HCT116 (cell line): ENCODE results near the gene UVRAG. TPM values are rescaled to one million over a fixed set of nuclear protein-coding genes. Genes with fewer than 3 reads are reported as not detected.

Experiments used
- ATAC-seq: fragments of 200-7000 bp; cut with Tn5 transposase; 2 replicates; pipeline ENCODE4 v1.9.1; 2020; ENCODE audit warnings: mild to moderate bottlenecking, moderate library complexity
- BruUV-seq: library from RNA; stranded (reverse); fragments of 400-500 nt; replicated peaks from 2 replicates; lab custom pipeline; 2021; lab: Mats Ljungman, UMichigan
- CTCF ChIA-PET: fragments of 300-600 bp; sonication (Branson Sonifier 250); formaldehyde crosslinking; loops from one replicate; lab custom pipeline; 2021; ENCODE audit warnings: antibody characterized with exemption; lab: Charles Lee
- POLR2A ChIA-PET: fragments of 300-600, 350-600 bp; sonication (Branson Sonifier 250); formaldehyde crosslinking; loops from one replicate; lab custom pipeline; 2021; ENCODE audit warnings: antibody characterized with exemption; lab: Charles Lee
- RAD21 ChIA-PET, 2 experiments: fragments of 300-600 bp; sonication (Branson Sonifier 250); formaldehyde crosslinking; loops; one replicate each; lab custom pipeline; 2023; ENCODE audit warnings: low total read pairs in 2 of 2; ENCODE audit not compliant: uncharacterized antibody in 2 of 2, unreplicated experiment in 2 of 2, low non-redundant PET in 1 of 2; lab: Charles Lee
- DNase-seq: peaks from one replicate; pipeline ENCODE4 v3.0.0-alpha.2; 2010; ENCODE audit warnings: low read depth, low spot score
- H2AFZ ChIP-seq: fragments of 200-600 bp; shearing (Covaris generic), sonication (generic); 2 replicates; pipeline ENCODE4 v1.6.1; 2017; ENCODE audit warnings: low read depth, mixed run types, mixed read lengths, antibody characterized with exemption, low read length; ENCODE audit not compliant: poor library complexity, severe bottlenecking
- H3K27ac ChIP-seq: 2 replicates; pipeline ENCODE4 v1.5.1; 2012; ENCODE audit warnings: low read depth, low read length
- H3K27me3 ChIP-seq: fragments of 200-600 bp; sonication (generic); 2 replicates; pipeline ENCODE4 v1.6.1; 2016; ENCODE audit warnings: mixed run types, low read length, mixed read lengths; ENCODE audit not compliant: insufficient read depth
- H3K36me3 ChIP-seq, 2 experiments: fragments of 200-500 bp in 1 of 2; fragments of 200-600 bp in 1 of 2; sonication (Bioruptor generic) in 1 of 2; sonication (generic) in 1 of 2; 2 replicates each; pipeline versions ENCODE4 v1.5.1 to v1.6.1; 2014 to 2016; ENCODE audit warnings: low read length in 2 of 2, inconsistent platforms in 1 of 2, mixed read lengths in 1 of 2, mixed run types in 1 of 2; ENCODE audit not compliant: insufficient read depth in 2 of 2, control insufficient read depth in 1 of 2
- H3K4me1 ChIP-seq, 2 experiments: fragments of 200-600 bp in 1 of 2; sonication (generic) in 1 of 2; 2 replicates each; pipeline versions ENCODE4 v1.5.1 to v1.6.1; 2012 to 2017; ENCODE audit warnings: low read length in 2 of 2, inconsistent platforms in 1 of 2, mild to moderate bottlenecking in 1 of 2, mixed read lengths in 1 of 2, mixed run types in 1 of 2, moderate library complexity in 1 of 2; ENCODE audit not compliant: insufficient read depth in 2 of 2, control insufficient read depth in 1 of 2
- H3K4me2 ChIP-seq: fragments of 200-600 bp; sonication (generic); 2 replicates; pipeline ENCODE4 v1.6.1; 2017; ENCODE audit warnings: mixed run types, low read length, mixed read lengths
- H3K4me3 ChIP-seq, 2 experiments: fragments of 200-600 bp in 1 of 2; sonication (generic) in 1 of 2; replicated peaks in 1 of 2; 2 replicates each; pipeline ENCODE4 v1.5.1; 2011 to 2016; ENCODE audit warnings: low read length in 2 of 2, control low read depth in 1 of 2, low read depth in 1 of 2, mild to moderate bottlenecking in 1 of 2, mixed read lengths in 1 of 2, mixed run types in 1 of 2
- H3K79me2 ChIP-seq: fragments of 200-600 bp; sonication (generic); 2 replicates; pipeline ENCODE4 v1.6.1; 2017; ENCODE audit warnings: mild to moderate bottlenecking, mixed run types, low read length, moderate library complexity, mixed read lengths; ENCODE audit not compliant: insufficient read depth
- H3K9ac ChIP-seq: fragments of 200-600 bp; sonication (generic); 2 replicates; pipeline ENCODE4 v1.6.1; 2016; ENCODE audit warnings: low read length, mixed read lengths
- H3K9me2 ChIP-seq: fragments of 200-600 bp; sonication (generic), shearing (Covaris generic); 2 replicates; pipeline ENCODE4 v1.6.1; 2017; ENCODE audit warnings: mixed run types, mild to moderate bottlenecking, moderate library complexity; ENCODE audit not compliant: insufficient read depth
- H3K9me3 ChIP-seq, 2 experiments: fragments of 200-500 bp in 1 of 2; fragments of 200-600 bp in 1 of 2; sonication (Bioruptor generic) in 1 of 2; sonication (generic) in 1 of 2; 2 replicates each; pipeline ENCODE4 v1.6.1; 2014 to 2017; ENCODE audit warnings: low read length in 2 of 2, mixed read lengths in 2 of 2, inconsistent platforms in 1 of 2, low read depth in 1 of 2, mild to moderate bottlenecking in 1 of 2, mixed run types in 1 of 2, moderate library complexity in 1 of 2; ENCODE audit not compliant: control insufficient read depth in 1 of 2, insufficient read depth in 1 of 2
- H4K20me1 ChIP-seq: fragments of 200-600 bp; sonication (generic), shearing (Covaris generic); 2 replicates; pipeline ENCODE4 v1.6.1; 2017; ENCODE audit warnings: mixed run types, mild to moderate bottlenecking, moderate library complexity; ENCODE audit not compliant: insufficient read depth
- CEBPB ChIP-seq: IDR thresholded peaks from 2 replicates; pipeline ENCODE4 v1.6.1; 2012; ENCODE audit warnings: low read depth
- ELF1 ChIP-seq: IDR thresholded peaks from 2 replicates; pipeline ENCODE4 v1.6.1; 2012; ENCODE audit warnings: low read depth, borderline replicate concordance
- EZH2 ChIP-seq: fragments of 200-600 bp; sonication (generic); IDR thresholded peaks from 2 replicates; pipeline ENCODE4 v1.6.1; 2017; ENCODE audit warnings: antibody characterized with exemption, mixed run types
- EZH2phosphoT487 ChIP-seq: fragments of 200-600 bp; IDR thresholded peaks from 2 replicates; pipeline ENCODE4 v1.6.1; 2018; ENCODE audit warnings: antibody characterized with exemption, borderline replicate concordance
- FOSL1 ChIP-seq: IDR thresholded peaks from 2 replicates; pipeline ENCODE4 v1.6.1; 2012; ENCODE audit warnings: low read depth
- JUND ChIP-seq: IDR thresholded peaks from 2 replicates; pipeline ENCODE4 v1.6.1; 2012
- POLR2AphosphoS5 ChIP-seq: IDR thresholded peaks from 2 replicates; pipeline ENCODE4 v1.6.1; 2011; ENCODE audit warnings: mild to moderate bottlenecking, low read depth, low read length, moderate library complexity
- RAD21 ChIP-seq: IDR thresholded peaks from 2 replicates; pipeline ENCODE4 v1.6.1; 2012; ENCODE audit warnings: low read depth, mild to moderate bottlenecking
- SIN3A ChIP-seq: IDR thresholded peaks from 2 replicates; pipeline ENCODE4 v1.6.1; 2012; ENCODE audit warnings: low read depth
- SP1 ChIP-seq: IDR thresholded peaks from 2 replicates; pipeline ENCODE4 v1.6.1; 2012; ENCODE audit warnings: low read depth
- SRF ChIP-seq: IDR thresholded peaks from 2 replicates; pipeline ENCODE4 v1.6.1; 2012; ENCODE audit warnings: low read depth
- ZFX ChIP-seq: fragments of 450-650 bp; IDR thresholded peaks from 2 replicates; pipeline ENCODE4 v1.6.1; 2017
- ZNF274 ChIP-seq: fragments of 200-500 bp; sonication (Bioruptor generic); IDR thresholded peaks from 2 replicates; pipeline ENCODE4 v1.6.1; 2014; ENCODE audit warnings: mild to moderate bottlenecking, low read depth, low read length, inconsistent platforms
- intact Hi-C: fragments of 100-400 bp; cut with micrococcal nuclease; formaldehyde crosslinking; loops from 2 replicates; pipeline ENCODE4 v1.10.0; 2022
- total RNA-seq: library from RNA; stranded (reverse); gene quantifications from one replicate; pipeline ENCODE4 v1.2.1, GENCODE V29; 2021; ENCODE audit not compliant: unreplicated experiment
- TF ChIP-seq, protein P1 (sequence below): IDR thresholded peaks from 2 replicates; pipeline ENCODE4 v1.6.1; 2011; ENCODE audit warnings: mild to moderate bottlenecking, low read length, moderate library complexity; ENCODE audit not compliant: insufficient replicate concordance; ENCODE audit errors: extremely low read depth
- TF ChIP-seq, protein P2 (sequence below), 3 experiments: fragments of 200-600 bp in 1 of 3; sonication (generic) in 1 of 3; IDR thresholded peaks in 2 of 3; conservative IDR thresholded peaks in 1 of 3; 2 replicates each; pipeline ENCODE4 v1.5.1; 2012 to 2017; ENCODE audit warnings: low read depth in 2 of 3, low read length in 2 of 3, antibody characterized with exemption in 1 of 3, borderline replicate concordance in 1 of 3, control low read depth in 1 of 3, mild to moderate bottlenecking in 1 of 3, mixed read lengths in 1 of 3, mixed run types in 1 of 3, moderate library complexity in 1 of 3; ENCODE audit not compliant: insufficient read depth in 1 of 3

UVRAG gene
- total RNA-seq, 1 experiment from 2014 or later, result 12.3 TPM

DNA sequence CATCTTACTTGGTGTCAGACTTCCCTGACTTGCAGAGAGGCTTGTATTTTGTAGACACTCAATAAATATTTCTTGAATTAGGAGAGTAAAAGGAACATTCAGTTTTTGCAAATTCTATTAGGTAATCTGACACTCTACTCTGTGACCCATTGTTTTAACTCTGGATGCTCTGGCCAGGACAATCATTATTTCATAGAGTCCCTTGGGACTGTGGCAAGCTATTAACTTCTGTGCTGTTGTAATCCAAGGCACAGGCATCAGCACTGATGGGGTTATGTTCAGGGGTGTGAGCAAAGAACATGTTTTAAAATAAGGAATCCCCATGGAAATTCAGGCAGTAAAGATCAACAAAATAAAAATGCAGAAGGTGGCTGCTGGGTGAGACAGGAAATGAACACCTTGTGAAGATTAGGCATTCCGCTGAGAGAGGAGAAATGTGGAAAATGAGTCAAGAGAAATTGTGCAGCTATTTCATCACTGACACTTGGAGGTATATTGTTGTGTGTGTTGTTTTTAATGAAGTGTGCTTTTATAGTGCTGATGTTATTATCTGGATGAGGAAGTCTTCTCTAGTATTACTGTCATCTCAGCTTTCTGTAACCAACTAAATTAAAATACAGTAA is 216.1 kb downstream of the UVRAG start:
- RAD21 ChIA-PET, result no interaction called here

GRCh38 chr11:76033699-76034098 is 218.7 kb downstream of the UVRAG start:
- H3K4me3 ChIP-seq, result no peak overlapping the region
- H3K36me3 ChIP-seq, result no peaks in the 10 kb centered on the region
- no TSS peak for BruUV-seq
- ChIA-PET RAD21 (no interaction called here), POLR2A (no interaction called here), CTCF (no interaction called here)
- no peak for DNase-seq
- H4K20me1 ChIP-seq, result no peaks in the 10 kb centered on the region
- no peak for TF ChIP-seq ZNF274
- TF ChIP-seq SP1, result no peak
- no peak for TF ChIP-seq EZH2phosphoT487
- TF ChIP-seq, protein P1, sequence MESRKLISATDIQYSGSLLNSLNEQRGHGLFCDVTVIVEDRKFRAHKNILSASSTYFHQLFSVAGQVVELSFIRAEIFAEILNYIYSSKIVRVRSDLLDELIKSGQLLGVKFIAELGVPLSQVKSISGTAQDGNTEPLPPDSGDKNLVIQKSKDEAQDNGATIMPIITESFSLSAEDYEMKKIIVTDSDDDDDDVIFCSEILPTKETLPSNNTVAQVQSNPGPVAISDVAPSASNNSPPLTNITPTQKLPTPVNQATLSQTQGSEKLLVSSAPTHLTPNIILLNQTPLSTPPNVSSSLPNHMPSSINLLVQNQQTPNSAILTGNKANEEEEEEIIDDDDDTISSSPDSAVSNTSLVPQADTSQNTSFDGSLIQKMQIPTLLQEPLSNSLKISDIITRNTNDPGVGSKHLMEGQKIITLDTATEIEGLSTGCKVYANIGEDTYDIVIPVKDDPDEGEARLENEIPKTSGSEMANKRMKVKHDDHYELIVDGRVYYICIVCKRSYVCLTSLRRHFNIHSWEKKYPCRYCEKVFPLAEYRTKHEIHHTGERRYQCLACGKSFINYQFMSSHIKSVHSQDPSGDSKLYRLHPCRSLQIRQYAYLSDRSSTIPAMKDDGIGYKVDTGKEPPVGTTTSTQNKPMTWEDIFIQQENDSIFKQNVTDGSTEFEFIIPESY, result no peak
- no peak for TF ChIP-seq FOSL1
- no peak for TF ChIP-seq CEBPB
- TF ChIP-seq, protein P2, sequence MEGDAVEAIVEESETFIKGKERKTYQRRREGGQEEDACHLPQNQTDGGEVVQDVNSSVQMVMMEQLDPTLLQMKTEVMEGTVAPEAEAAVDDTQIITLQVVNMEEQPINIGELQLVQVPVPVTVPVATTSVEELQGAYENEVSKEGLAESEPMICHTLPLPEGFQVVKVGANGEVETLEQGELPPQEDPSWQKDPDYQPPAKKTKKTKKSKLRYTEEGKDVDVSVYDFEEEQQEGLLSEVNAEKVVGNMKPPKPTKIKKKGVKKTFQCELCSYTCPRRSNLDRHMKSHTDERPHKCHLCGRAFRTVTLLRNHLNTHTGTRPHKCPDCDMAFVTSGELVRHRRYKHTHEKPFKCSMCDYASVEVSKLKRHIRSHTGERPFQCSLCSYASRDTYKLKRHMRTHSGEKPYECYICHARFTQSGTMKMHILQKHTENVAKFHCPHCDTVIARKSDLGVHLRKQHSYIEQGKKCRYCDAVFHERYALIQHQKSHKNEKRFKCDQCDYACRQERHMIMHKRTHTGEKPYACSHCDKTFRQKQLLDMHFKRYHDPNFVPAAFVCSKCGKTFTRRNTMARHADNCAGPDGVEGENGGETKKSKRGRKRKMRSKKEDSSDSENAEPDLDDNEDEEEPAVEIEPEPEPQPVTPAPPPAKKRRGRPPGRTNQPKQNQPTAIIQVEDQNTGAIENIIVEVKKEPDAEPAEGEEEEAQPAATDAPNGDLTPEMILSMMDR (IDR thresholded peaks at IDR 0.05 in 2 of 3, conservative IDR thresholded peaks at IDR 0.05 in 1 of 3; ENCODE audit: borderline replicate concordance in 1 of 3, insufficient read depth in 1 of 3, low read depth in 2 of 3, low read length in 2 of 3), result no peak
- no peak overlapping the region for H2AFZ ChIP-seq
- H3K4me1 ChIP-seq, result no peaks in the 10 kb centered on the region
- H3K9me3 ChIP-seq, result no peaks in the 10 kb centered on the region
- no peaks in the 10 kb centered on the region; the same call in 1 of the 2 replicates for H3K9me2 ChIP-seq
- H3K27ac ChIP-seq, result no peak overlapping the region
- ATAC-seq, result no peak
- H3K9ac ChIP-seq, result no peak overlapping the region
- no peaks in the 10 kb centered on the region for H3K79me2 ChIP-seq
- no peak overlapping the region for H3K4me2 ChIP-seq
- no peaks in the 10 kb centered on the region for H3K27me3 ChIP-seq
- intact Hi-C loops, result no loop called here

More for the DNA sequence above, 216.1 kb downstream of the UVRAG start:
- DNase-seq (no peak), ATAC-seq (no peak)
- ChIA-PET POLR2A (no interaction called here), CTCF (no interaction called here)
- H3K9ac ChIP-seq, result no peak overlapping the region
- no peak overlapping the region for H3K4me3 ChIP-seq
- no peaks in the 10 kb centered on the region for H4K20me1 ChIP-seq
- no peak overlapping the region for H2AFZ ChIP-seq
- no peaks in the 10 kb centered on the region for H3K36me3 ChIP-seq
- no peaks in the 10 kb centered on the region for H3K4me1 ChIP-seq
- H3K27ac ChIP-seq, result no peak overlapping the region
- no peaks in the 10 kb centered on the region for H3K9me2 ChIP-seq
- H3K79me2 ChIP-seq, result no peaks in the 10 kb centered on the region
- H3K9me3 ChIP-seq, result no peaks in the 10 kb centered on the region
- intact Hi-C loops, result no loop called here
- BruUV-seq, result no TSS peak
- TF ChIP-seq ZFX (no peak), ELF1 (no peak), RAD21 (no peak), FOSL1 (no peak), EZH2 (no peak), JUND (no peak), SIN3A (no peak), POLR2AphosphoS5 (no peak), EZH2phosphoT487 (no peak), SRF (no peak)
- TF ChIP-seq, protein P1, result no peak
- no peak overlapping the region for H3K4me2 ChIP-seq
- no peaks in the 10 kb centered on the region for H3K27me3 ChIP-seq
